Activated CD8-positive, alpha-beta memory T cell treated with anti-CD3 and anti-CD28 coated beads, Interleukin-2, amount 50 U/mL, for 1 hour (primary cell): Measurements from ENCODE around the gene BICDL1.

Source experiments
- DNase-seq: peaks from one replicate; pipeline ENCODE4 v3.0.0-alpha.2; 2020; ENCODE audit errors: extremely low read depth

The BICDL1 gene

GRCh38 chr12:120125792-120126634 lies 137.0 kb downstream of the BICDL1 start:
- no peak for DNase-seq

GRCh38 chr12:120126635-120127005 lies 137.6 kb downstream of the BICDL1 start:
- no peak for DNase-seq

GRCh38 chr12:120130011-120130410 lies 141.0 kb downstream of the BICDL1 start:
- DNase-seq = no peak

- DNase-seq = no peak
Measured at GRCh38 chr12:120131116-120131515, 142.1 kb downstream of the BICDL1 start.

- no peak for DNase-seq
Measured at GRCh38 chr12:120132054-120132836, 143.2 kb downstream of the BICDL1 start.

GRCh38 chr12:120132863-120133385 lies 143.9 kb downstream of the BICDL1 start:
- no peak for DNase-seq

GRCh38 chr12:120134307-120134980 lies 145.4 kb downstream of the BICDL1 start:
- DNase-seq = no peak

- DNase-seq = no peak
Measured at GRCh38 chr12:120136093-120136770, 147.2 kb downstream of the BICDL1 start.

GRCh38 chr12:120137833-120138232 lies 148.8 kb downstream of the BICDL1 start:
- DNase-seq = no peak

- no peak for DNase-seq
Measured at GRCh38 chr12:120138366-120138765, 149.3 kb downstream of the BICDL1 start.

- no peak for DNase-seq
Measured at GRCh38 chr12:120139958-120140357, 150.9 kb downstream of the BICDL1 start.

- DNase-seq = no peak
Measured at GRCh38 chr12:120140603-120141002, 151.6 kb downstream of the BICDL1 start.

- DNase-seq = no peak
Measured at GRCh38 chr12:120141336-120141735, 152.3 kb downstream of the BICDL1 start.

- no peak for DNase-seq
Measured at GRCh38 chr12:120142231-120142877, 153.3 kb downstream of the BICDL1 start.
